Measurements from ENCODE around the gene PRKAR1B. TPM values are rescaled to one million over a fixed set of nuclear protein-coding genes. Genes with fewer than 3 reads are reported as not detected.

The PRKAR1B gene
- total and polyA plus RNA-seq, 2 donors (not counting 1 experiment from before 2014, with no cell fraction given), result 4.5 to 8.6 TPM

DNA sequence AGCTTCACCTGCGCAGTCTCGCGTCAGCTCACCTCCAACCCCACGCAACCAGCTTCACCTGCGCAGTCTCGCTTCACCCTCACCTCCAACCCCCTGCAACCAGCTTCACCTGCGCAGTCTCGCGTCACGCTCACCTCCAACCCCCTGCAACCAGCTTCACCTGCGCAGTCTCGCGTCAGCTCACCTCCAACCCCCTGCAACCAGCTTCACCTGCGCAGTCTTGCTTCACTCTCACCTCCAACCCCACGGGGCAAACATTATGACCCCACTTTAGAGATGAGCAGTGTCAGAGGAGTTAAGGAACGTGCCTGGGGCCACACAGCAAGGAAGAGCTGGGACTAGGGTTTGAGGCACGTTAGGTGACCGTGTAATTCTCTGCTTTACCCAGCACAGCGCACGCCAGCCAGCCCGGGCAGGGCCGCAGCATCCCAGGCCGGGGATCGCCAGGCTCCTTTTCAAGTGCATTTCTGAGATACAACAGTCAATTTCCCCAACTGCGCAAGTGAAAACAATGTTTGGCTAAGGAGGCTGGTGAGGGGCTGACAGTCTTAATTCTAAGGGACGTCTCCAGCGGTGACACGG lies 184.9 kb downstream of the PRKAR1B start:
- H2AFZ ChIP-seq (ENCODE audit: insufficient read depth, low read depth, low read length, poor library complexity, severe bottlenecking), result no peak overlapping the region
- intact Hi-C loops (cut with micrococcal nuclease), result no loop called here
- H3K4me3 ChIP-seq (ENCODE audit: control extremely low read depth in 1 of 5, extremely low read depth in 1 of 5, insufficient read depth in 1 of 5, low read depth in 2 of 5, low read length in 4 of 5), result no peak overlapping the region
- no peaks in the 10 kb centered on the region for H3K27me3 ChIP-seq (replicated peaks in 1 of 4; ENCODE audit: control extremely low read depth in 1 of 4, control insufficient read depth in 3 of 4, insufficient read depth in 4 of 4, low read length in 3 of 4)
- no peak overlapping the region for H3K27ac ChIP-seq (ENCODE audit: low read length in 2 of 2)
- no peak overlapping the region for H3K4me3 Mint-ChIP-seq
- DNase-seq (no peak), ATAC-seq (ENCODE audit: low read depth) (no peak)
- no peaks in the 10 kb centered on the region for H3K9me3 Mint-ChIP-seq (ENCODE audit: insufficient read depth)
- no peak overlapping the region for H3K4me2 ChIP-seq (replicated peaks; ENCODE audit: low read depth, low read length, poor library complexity, severe bottlenecking)
- H3K27me3 Mint-ChIP-seq, result no peaks in the 10 kb centered on the region
- ChIA-PET CTCF (no interaction called here), POLR2A (no interaction called here)
- no peak overlapping the region for H3K27ac Mint-ChIP-seq
- WGBS (ENCODE audit: insufficient coverage), result 97% methylated on average over 24 of the region's 28 CpGs
- no peak for TF ChIP-seq EZH2 (IDR thresholded peaks at IDR 0.05; ENCODE audit: borderline replicate concordance, insufficient read depth, low read depth, low read length, poor library complexity, severe bottlenecking)
- TF ChIP-seq, protein P1, sequence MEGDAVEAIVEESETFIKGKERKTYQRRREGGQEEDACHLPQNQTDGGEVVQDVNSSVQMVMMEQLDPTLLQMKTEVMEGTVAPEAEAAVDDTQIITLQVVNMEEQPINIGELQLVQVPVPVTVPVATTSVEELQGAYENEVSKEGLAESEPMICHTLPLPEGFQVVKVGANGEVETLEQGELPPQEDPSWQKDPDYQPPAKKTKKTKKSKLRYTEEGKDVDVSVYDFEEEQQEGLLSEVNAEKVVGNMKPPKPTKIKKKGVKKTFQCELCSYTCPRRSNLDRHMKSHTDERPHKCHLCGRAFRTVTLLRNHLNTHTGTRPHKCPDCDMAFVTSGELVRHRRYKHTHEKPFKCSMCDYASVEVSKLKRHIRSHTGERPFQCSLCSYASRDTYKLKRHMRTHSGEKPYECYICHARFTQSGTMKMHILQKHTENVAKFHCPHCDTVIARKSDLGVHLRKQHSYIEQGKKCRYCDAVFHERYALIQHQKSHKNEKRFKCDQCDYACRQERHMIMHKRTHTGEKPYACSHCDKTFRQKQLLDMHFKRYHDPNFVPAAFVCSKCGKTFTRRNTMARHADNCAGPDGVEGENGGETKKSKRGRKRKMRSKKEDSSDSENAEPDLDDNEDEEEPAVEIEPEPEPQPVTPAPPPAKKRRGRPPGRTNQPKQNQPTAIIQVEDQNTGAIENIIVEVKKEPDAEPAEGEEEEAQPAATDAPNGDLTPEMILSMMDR (IDR thresholded peaks at IDR 0.05), result no peak
- no peak overlapping the region for H3K9ac ChIP-seq (ENCODE audit: low read length)
- H4K20me1 ChIP-seq (ENCODE audit: control insufficient read depth, insufficient read depth, low read length, poor library complexity, severe bottlenecking), result no peaks in the 10 kb centered on the region
- H3K4me1 Mint-ChIP-seq, result peaks cover 4% of the 10 kb centered on the region
- peaks cover 0 to 20% (median 0%) of the 10 kb centered on the region in 3 donors for H3K9me3 ChIP-seq (ENCODE audit: control extremely low read depth in 1 of 3, control insufficient read depth in 2 of 3, insufficient read depth in 1 of 3, low read length in 2 of 3)
- no peaks in the 10 kb centered on the region for H3K79me2 ChIP-seq (ENCODE audit: control insufficient read depth, insufficient read depth, low read length)
- H3K4me1 ChIP-seq (ENCODE audit: control insufficient read depth in 2 of 2, insufficient read depth in 2 of 2, low read length in 2 of 2), result no peaks in the 10 kb centered on the region
- H3K36me3 ChIP-seq (replicated peaks in 1 of 2; ENCODE audit: control extremely low read depth in 1 of 2, control insufficient read depth in 1 of 2, extremely low read depth in 1 of 2, insufficient read depth in 2 of 2, low read length in 1 of 2), result no peaks in the 10 kb centered on the region

DNA sequence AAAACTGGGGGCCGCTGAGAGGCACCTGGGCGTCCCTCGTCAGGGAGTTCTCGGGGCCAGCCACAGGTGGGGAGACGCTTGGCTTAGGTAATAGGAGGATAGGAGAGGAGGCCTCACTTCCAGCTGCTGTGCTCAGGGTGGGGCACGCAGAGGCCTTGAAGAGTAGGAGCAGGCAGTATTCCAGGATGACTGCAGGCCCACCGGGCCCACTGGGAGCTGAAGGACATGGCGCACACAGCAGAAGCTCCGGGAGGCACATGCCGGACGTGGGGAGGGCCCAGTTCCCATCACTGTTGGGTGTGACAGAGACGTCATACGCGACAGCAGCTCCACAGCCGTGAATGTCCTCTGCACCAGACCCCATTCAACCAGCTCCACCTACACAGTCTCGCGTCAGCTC lies 185.4 kb downstream of the PRKAR1B start:
- 94% methylated on average over 17 of the region's 17 CpGs for WGBS (ENCODE audit: insufficient coverage)

More for the DNA sequence above, 185.4 kb downstream of the PRKAR1B start:
- TF ChIP-seq EZH2 (IDR thresholded peaks at IDR 0.05; ENCODE audit: borderline replicate concordance, insufficient read depth, low read depth, low read length, poor library complexity, severe bottlenecking), result no peak
- TF ChIP-seq, protein P1 (IDR thresholded peaks at IDR 0.05), result no peak
- ChIA-PET POLR2A (no interaction called here), CTCF (no interaction called here)
- Histone ChIP-seq H3K4me3 (ENCODE audit: control extremely low read depth in 1 of 5, extremely low read depth in 1 of 5, insufficient read depth in 1 of 5, low read depth in 2 of 5, low read length in 4 of 5) (no peak overlapping the region), H3K4me2 (replicated peaks; ENCODE audit: low read depth, low read length, poor library complexity, severe bottlenecking) (no peak overlapping the region), H3K9ac (ENCODE audit: low read length) (no peak overlapping the region), H3K36me3 (replicated peaks in 1 of 2; ENCODE audit: control extremely low read depth in 1 of 2, control insufficient read depth in 1 of 2, extremely low read depth in 1 of 2, insufficient read depth in 2 of 2, low read length in 1 of 2) (no peaks in the 10 kb centered on the region), H4K20me1 (ENCODE audit: control insufficient read depth, insufficient read depth, low read length, poor library complexity, severe bottlenecking) (no peaks in the 10 kb centered on the region), H3K9me3 (ENCODE audit: control extremely low read depth in 1 of 3, control insufficient read depth in 2 of 3, insufficient read depth in 1 of 3, low read length in 2 of 3) (peaks cover 0 to 26% (median 0%) of the 10 kb centered on the region in 3 donors), H3K4me1 (ENCODE audit: control insufficient read depth in 2 of 2, insufficient read depth in 2 of 2, low read length in 2 of 2) (no peaks in the 10 kb centered on the region), H3K27me3 (replicated peaks in 1 of 4; ENCODE audit: control extremely low read depth in 1 of 4, control insufficient read depth in 3 of 4, insufficient read depth in 4 of 4, low read length in 3 of 4) (no peaks in the 10 kb centered on the region), H3K79me2 (ENCODE audit: control insufficient read depth, insufficient read depth, low read length) (no peaks in the 10 kb centered on the region), H2AFZ (ENCODE audit: insufficient read depth, low read depth, low read length, poor library complexity, severe bottlenecking) (no peak overlapping the region), H3K27ac (ENCODE audit: low read length in 2 of 2) (no peak overlapping the region)
- DNase-seq (no peak), ATAC-seq (ENCODE audit: low read depth) (no peak)
- intact Hi-C loops (cut with micrococcal nuclease), result no loop called here
- Mint-ChIP-seq H3K27ac (no peak overlapping the region), H3K4me3 (no peak overlapping the region), H3K9me3 (ENCODE audit: insufficient read depth) (no peaks in the 10 kb centered on the region), H3K4me1 (peaks cover 4% of the 10 kb centered on the region), H3K27me3 (no peaks in the 10 kb centered on the region)

All from B cell (primary cell).